ENCODE measurements around the gene LSM4.

LSM4 gene

GRCh38 chr19:18278521-18279265 lies 44.2 kb downstream of the LSM4 start:
- DNase-seq (ENCODE audit: low read depth): no peak

- peak; percentile 79 for DNase-seq (ENCODE audit: low read depth)
Observed at GRCh38 chr19:18274781-18275356, 48.0 kb downstream of the LSM4 start.

- no peak for DNase-seq (ENCODE audit: low read depth)
Observed at GRCh38 chr19:18274219-18274780, 48.6 kb downstream of the LSM4 start, which contains the start of gene IQCN. Gene IQCN, minus strand, starts transcription at chr19:18274452. Its CDS starts 4,974 bp downstream, at chr19:18269478.

- DNase-seq (ENCODE audit: low read depth): no peak
Observed at GRCh38 chr19:18273561-18274218, 49.2 kb downstream of the LSM4 start.

- no peak for DNase-seq (ENCODE audit: low read depth)
Observed at GRCh38 chr19:18271433-18271841, 51.4 kb downstream of the LSM4 start.

GRCh38 chr19:18270326-18270725 lies 52.5 kb downstream of the LSM4 start:
- DNase-seq (ENCODE audit: low read depth): no peak

- no peak for DNase-seq (ENCODE audit: low read depth)
Observed at GRCh38 chr19:18269070-18269723, 53.7 kb downstream of the LSM4 start.

- DNase-seq (ENCODE audit: low read depth): no peak
Observed at GRCh38 chr19:18266771-18267686, 55.8 kb downstream of the LSM4 start.

GRCh38 chr19:18265582-18265981 lies 57.3 kb downstream of the LSM4 start:
- DNase-seq (ENCODE audit: low read depth): no peak

GRCh38 chr19:18264971-18265540 lies 57.8 kb downstream of the LSM4 start:
- no peak for DNase-seq (ENCODE audit: low read depth)

GRCh38 chr19:18264137-18264854 lies 58.6 kb downstream of the LSM4 start:
- DNase-seq (ENCODE audit: low read depth): no peak

GRCh38 chr19:18263324-18264136 lies 59.3 kb downstream of the LSM4 start:
- DNase-seq (ENCODE audit: low read depth): no peak

GRCh38 chr19:18262917-18263316 lies 60.0 kb downstream of the LSM4 start:
- no peak for DNase-seq (ENCODE audit: low read depth)

- no peak for DNase-seq (ENCODE audit: low read depth)
Observed at GRCh38 chr19:18262144-18262543, 60.7 kb downstream of the LSM4 start.

- DNase-seq (ENCODE audit: low read depth): no peak
Observed at GRCh38 chr19:18261474-18261873, 61.4 kb downstream of the LSM4 start.

GRCh38 chr19:18259893-18260292 lies 63.0 kb downstream of the LSM4 start:
- no peak for DNase-seq (ENCODE audit: low read depth)

GRCh38 chr19:18257503-18258470 lies 65.1 kb downstream of the LSM4 start:
- DNase-seq (ENCODE audit: low read depth): no peak
